ENCODE results near the gene ANKS1B.
"Not testable (repeated sequence)": the region's sequence is repeated elsewhere in the genome, so short reads cannot be mapped to it uniquely, and the experiment has no call there.

Gene ANKS1B

DNA sequence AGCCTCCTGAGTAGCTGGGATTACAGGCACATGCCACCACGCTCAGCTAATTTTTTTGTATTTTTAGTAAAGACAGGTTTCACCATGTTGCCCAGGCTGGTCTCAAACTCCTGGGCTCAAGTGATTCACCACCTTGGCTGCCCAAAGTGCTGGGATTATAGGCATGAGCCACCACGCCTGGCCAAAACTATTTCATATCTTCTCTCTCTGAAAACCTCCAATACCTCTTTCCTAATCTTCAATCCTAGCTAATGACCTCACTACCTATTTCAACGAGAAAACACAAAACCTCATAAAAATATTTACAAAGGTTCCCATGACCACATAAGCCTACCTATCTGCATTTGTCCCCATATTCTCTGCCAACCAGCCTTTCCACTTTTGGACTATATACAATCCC lies 32.3 kb upstream of the ANKS1B start:
- no peak for DNase-seq (ENCODE audit: low spot score)
- in situ Hi-C loops (cut with MboI; ENCODE audit: low pct_unique_long_range_greater_than_20kb, low sequenced_read_pairs, unreplicated experiment), result no loop called here
- TF ChIP-seq, protein P1, sequence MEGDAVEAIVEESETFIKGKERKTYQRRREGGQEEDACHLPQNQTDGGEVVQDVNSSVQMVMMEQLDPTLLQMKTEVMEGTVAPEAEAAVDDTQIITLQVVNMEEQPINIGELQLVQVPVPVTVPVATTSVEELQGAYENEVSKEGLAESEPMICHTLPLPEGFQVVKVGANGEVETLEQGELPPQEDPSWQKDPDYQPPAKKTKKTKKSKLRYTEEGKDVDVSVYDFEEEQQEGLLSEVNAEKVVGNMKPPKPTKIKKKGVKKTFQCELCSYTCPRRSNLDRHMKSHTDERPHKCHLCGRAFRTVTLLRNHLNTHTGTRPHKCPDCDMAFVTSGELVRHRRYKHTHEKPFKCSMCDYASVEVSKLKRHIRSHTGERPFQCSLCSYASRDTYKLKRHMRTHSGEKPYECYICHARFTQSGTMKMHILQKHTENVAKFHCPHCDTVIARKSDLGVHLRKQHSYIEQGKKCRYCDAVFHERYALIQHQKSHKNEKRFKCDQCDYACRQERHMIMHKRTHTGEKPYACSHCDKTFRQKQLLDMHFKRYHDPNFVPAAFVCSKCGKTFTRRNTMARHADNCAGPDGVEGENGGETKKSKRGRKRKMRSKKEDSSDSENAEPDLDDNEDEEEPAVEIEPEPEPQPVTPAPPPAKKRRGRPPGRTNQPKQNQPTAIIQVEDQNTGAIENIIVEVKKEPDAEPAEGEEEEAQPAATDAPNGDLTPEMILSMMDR (IDR thresholded peaks at IDR 0.05; ENCODE audit: extremely low read depth, insufficient read depth, missing control alignments), result no peak

DNA sequence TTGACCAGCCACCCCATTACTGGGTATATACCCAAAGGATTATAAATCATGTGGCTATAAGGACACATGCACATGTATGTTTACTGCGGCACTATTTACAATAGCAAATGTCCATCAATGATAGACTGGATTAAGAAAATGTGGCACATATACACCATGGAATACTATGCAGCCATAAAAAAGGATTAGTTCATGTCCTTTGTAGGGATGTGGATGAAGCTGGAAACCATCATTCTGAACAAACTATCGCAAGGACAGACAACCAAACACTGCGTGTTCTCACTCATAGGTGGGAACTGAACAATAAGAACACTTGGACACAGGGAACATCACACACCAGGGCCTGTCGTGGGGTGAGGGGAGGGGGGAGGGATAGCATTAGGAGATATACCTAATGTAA lies 31.6 kb upstream of the ANKS1B start:
- DNase-seq (ENCODE audit: low spot score); in situ Hi-C loops (cut with MboI; ENCODE audit: low pct_unique_long_range_greater_than_20kb, low sequenced_read_pairs, unreplicated experiment): not testable (repeated sequence)

DNA sequence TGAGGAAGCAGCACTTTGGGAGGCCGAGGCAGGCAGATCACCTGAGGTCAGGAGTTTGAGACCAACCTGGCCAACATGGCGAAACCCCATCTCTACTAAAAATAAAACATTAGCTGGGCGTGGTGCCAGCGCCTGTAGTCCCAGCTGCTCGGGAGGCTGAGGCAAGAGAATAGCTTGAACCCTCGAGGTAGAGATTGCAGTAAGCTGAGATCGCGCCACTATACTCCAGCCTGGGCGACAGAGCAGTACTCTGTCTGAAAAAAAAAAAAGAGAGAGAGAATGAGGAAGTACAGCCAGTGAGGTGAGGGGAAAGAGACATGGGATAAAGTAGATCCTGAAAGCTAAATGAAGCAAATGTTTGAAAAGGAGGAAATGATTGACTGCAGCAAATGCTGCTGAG lies 21.1 kb upstream of the ANKS1B start:
- in situ Hi-C loops (cut with MboI; ENCODE audit: low pct_unique_long_range_greater_than_20kb, low sequenced_read_pairs, unreplicated experiment); DNase-seq (ENCODE audit: low spot score): not testable (repeated sequence)

DNA sequence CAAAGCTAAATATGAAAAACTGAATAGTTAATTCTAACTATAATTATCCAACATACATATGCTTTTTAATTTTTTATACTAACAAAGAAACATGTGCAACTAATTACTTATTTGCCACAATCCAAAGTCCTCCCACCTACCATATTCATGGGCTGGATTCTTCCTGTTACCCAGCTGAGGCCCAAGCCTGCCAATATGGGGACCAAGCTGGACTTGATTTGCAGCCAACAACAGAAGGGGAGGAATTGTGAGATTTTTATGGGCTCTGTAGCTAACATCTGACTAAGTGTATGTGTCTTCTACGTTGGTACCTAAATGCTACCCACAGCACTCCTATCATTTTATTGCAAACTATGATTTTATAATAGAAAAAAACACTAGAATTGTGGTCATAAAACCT lies 13.1 kb upstream of the ANKS1B start:
- TF ChIP-seq, protein P1 (IDR thresholded peaks at IDR 0.05; ENCODE audit: extremely low read depth, insufficient read depth, missing control alignments), result no peak
- in situ Hi-C loops (cut with MboI; ENCODE audit: low pct_unique_long_range_greater_than_20kb, low sequenced_read_pairs, unreplicated experiment), result no loop called here
- DNase-seq (ENCODE audit: low spot score), result no peak

DNA sequence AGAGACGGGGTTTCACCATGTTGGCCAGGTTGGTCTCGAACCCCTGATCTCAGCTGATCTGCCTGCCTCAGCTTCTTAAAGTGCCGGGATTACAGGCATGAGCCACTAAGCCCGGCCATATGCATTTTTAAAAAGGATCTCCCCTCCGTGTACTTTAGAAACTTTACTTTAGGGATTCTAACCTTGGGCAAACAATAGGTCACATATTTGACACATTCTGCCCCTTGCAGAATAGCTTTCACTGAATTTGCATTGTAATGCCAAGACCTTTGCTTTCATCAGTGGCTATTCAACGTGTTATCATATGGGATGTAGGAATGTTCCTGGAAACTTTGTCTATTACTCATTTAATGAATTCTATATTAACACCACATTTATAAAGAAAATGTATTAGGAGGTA lies 11.4 kb upstream of the ANKS1B start:
- TF ChIP-seq, protein P1 (IDR thresholded peaks at IDR 0.05; ENCODE audit: extremely low read depth, insufficient read depth, missing control alignments), result no peak
- in situ Hi-C loops (cut with MboI; ENCODE audit: low pct_unique_long_range_greater_than_20kb, low sequenced_read_pairs, unreplicated experiment), result no loop called here
- no peak for DNase-seq (ENCODE audit: low spot score)

DNA sequence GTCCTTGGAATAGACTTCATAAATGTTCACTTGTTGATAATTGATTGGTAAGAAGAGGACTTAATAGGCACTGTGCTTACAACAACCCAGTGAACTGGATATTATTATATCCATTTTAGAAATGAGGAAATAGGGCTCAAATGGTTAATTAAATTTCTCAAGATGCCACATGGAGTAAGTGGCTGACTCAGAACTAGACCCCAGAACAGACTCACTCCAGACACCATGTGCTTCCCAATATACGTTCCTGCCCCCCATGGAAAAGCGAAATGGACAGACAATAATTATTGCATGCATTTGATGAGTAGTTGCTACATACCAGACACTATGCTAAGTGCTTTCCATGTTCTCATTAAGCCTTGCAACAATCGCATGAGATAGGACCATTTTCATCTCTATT lies 895 bp upstream of the ANKS1B start:
- in situ Hi-C loops (cut with MboI; ENCODE audit: low pct_unique_long_range_greater_than_20kb, low sequenced_read_pairs, unreplicated experiment), result no loop called here
- DNase-seq (ENCODE audit: low spot score), result no peak
- TF ChIP-seq, protein P1 (IDR thresholded peaks at IDR 0.05; ENCODE audit: extremely low read depth, insufficient read depth, missing control alignments), result no peak

DNA sequence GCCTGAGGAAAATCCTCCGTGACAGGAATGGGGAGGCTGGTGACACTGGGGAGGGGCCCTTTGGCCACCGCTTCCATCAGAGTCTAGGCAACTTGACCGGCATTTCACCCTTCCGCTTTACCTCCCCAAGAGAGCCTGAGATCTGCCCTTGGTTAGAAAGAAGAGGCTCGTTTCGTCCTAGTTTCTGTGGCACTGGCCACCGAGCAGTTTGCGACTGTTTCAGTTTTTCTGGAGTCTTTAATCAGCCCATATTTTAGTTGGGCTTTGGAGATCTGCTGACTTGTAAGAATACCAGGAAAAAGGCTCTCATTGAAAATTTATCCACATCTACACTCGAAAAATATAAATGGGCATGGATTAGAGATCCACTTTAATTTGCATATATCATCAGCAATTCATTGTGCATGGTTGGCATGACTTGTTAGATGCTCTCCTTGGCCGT lies 414 bp upstream of the ANKS1B start:
- TF ChIP-seq, protein P1 (IDR thresholded peaks at IDR 0.05; ENCODE audit: extremely low read depth, insufficient read depth, missing control alignments), result no peak
- in situ Hi-C loops (cut with MboI; ENCODE audit: low pct_unique_long_range_greater_than_20kb, low sequenced_read_pairs, unreplicated experiment), result no loop called here
- DNase-seq (ENCODE audit: low spot score), result no peak

All from GM13977 (cell line).